GM21447 (cell line): Measurements from ENCODE around the gene CNTNAP2.
A peak's percentile ranks its signal among the peaks of the same experiment; 100 is the strongest.

Source experiments
- ATAC-seq: cut with Tn5 transposase; IDR thresholded peaks from one replicate; pipeline ENCODE4 v1.9.1; 2021; ENCODE audit not compliant: unreplicated experiment

Gene CNTNAP2

GRCh38 chr7:147980826-147981813 lies 1864.5 kb downstream of the CNTNAP2 start:
- peak; percentile 73 for ATAC-seq

- ATAC-seq = no peak
These were observed 1865.7 kb downstream of the CNTNAP2 start for GRCh38 chr7:147982307-147982706.

GRCh38 chr7:147984265-147984664 lies 1867.7 kb downstream of the CNTNAP2 start:
- ATAC-seq = no peak

GRCh38 chr7:147990079-147990478 lies 1873.5 kb downstream of the CNTNAP2 start:
- ATAC-seq = no peak

- no peak for ATAC-seq
These were observed 1874.3 kb downstream of the CNTNAP2 start for GRCh38 chr7:147990942-147991341.

- ATAC-seq = no peak
These were observed 1876.1 kb downstream of the CNTNAP2 start for GRCh38 chr7:147992698-147993097.

GRCh38 chr7:147997636-147998035 lies 1881.0 kb downstream of the CNTNAP2 start:
- no peak for ATAC-seq

- no peak for ATAC-seq
These were observed 1883.4 kb downstream of the CNTNAP2 start for GRCh38 chr7:147999962-148000361.

GRCh38 chr7:148011753-148012152 lies 1895.2 kb downstream of the CNTNAP2 start:
- ATAC-seq = no peak

GRCh38 chr7:148014001-148014400 lies 1897.4 kb downstream of the CNTNAP2 start:
- ATAC-seq = no peak

- ATAC-seq = no peak
These were observed 1897.9 kb downstream of the CNTNAP2 start for GRCh38 chr7:148014541-148014940.

- ATAC-seq = no peak
These were observed 1900.5 kb downstream of the CNTNAP2 start for GRCh38 chr7:148017126-148017525.

- ATAC-seq = no peak
These were observed 1904.1 kb downstream of the CNTNAP2 start for GRCh38 chr7:148020679-148021078.

GRCh38 chr7:148021507-148022045 lies 1905.0 kb downstream of the CNTNAP2 start:
- ATAC-seq = no peak

GRCh38 chr7:148022832-148023231 lies 1906.2 kb downstream of the CNTNAP2 start:
- no peak for ATAC-seq

GRCh38 chr7:148026713-148027112 lies 1910.1 kb downstream of the CNTNAP2 start:
- ATAC-seq = no peak

- no peak for ATAC-seq
These were observed 1911.6 kb downstream of the CNTNAP2 start for GRCh38 chr7:148028165-148028564.

GRCh38 chr7:148031019-148031418 lies 1914.4 kb downstream of the CNTNAP2 start:
- no peak for ATAC-seq

GRCh38 chr7:148031811-148032210 lies 1915.2 kb downstream of the CNTNAP2 start:
- ATAC-seq = no peak

GRCh38 chr7:148035950-148036349 lies 1919.3 kb downstream of the CNTNAP2 start:
- no peak for ATAC-seq

- no peak for ATAC-seq
These were observed 1920.4 kb downstream of the CNTNAP2 start for GRCh38 chr7:148037044-148037443.

GRCh38 chr7:148041156-148041555 lies 1924.6 kb downstream of the CNTNAP2 start:
- ATAC-seq = no peak
